LNCaP clone FGC (cell line): ENCODE results near the gene RNF144A.

ENCODE experiments used
- DNase-seq: peaks from one replicate; pipeline ENCODE4 v3.0.0-alpha.2; 2011; ENCODE audit warnings: low read depth
- H3K4me3 ChIP-seq: 2 replicates; pipeline ENCODE4 v1.5.1; 2011; ENCODE audit warnings: mild to moderate bottlenecking, low read depth, low read length, control low read depth
- TF ChIP-seq, protein P1 (sequence below): IDR thresholded peaks from 2 replicates; pipeline ENCODE4 v1.5.1; 2012; ENCODE audit warnings: mild to moderate bottlenecking; ENCODE audit not compliant: control insufficient read depth, insufficient read depth; ENCODE audit errors: extremely low read depth

The RNF144A gene

DNA sequence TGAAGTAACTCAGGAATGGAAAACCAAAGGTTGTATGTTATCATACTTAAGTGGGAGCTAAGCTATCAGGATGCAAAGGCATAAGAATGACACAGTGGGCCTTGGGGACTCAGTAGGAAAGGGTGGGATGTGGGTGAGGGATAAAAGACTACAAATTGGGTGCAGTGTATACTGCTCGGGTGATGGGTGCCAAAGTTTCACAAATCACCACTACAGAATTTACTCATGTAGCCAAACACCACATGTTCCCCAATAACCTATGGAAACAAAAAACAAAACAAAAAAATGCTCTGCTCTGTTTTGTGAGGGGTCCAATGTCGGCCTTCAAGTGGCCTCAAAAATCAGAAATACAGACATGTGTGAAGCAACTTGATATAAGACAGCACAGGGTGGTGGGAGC, 8.9 kb upstream of the RNF144A start:
- no peak overlapping the region for H3K4me3 ChIP-seq
- TF ChIP-seq, protein P1, sequence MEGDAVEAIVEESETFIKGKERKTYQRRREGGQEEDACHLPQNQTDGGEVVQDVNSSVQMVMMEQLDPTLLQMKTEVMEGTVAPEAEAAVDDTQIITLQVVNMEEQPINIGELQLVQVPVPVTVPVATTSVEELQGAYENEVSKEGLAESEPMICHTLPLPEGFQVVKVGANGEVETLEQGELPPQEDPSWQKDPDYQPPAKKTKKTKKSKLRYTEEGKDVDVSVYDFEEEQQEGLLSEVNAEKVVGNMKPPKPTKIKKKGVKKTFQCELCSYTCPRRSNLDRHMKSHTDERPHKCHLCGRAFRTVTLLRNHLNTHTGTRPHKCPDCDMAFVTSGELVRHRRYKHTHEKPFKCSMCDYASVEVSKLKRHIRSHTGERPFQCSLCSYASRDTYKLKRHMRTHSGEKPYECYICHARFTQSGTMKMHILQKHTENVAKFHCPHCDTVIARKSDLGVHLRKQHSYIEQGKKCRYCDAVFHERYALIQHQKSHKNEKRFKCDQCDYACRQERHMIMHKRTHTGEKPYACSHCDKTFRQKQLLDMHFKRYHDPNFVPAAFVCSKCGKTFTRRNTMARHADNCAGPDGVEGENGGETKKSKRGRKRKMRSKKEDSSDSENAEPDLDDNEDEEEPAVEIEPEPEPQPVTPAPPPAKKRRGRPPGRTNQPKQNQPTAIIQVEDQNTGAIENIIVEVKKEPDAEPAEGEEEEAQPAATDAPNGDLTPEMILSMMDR, result no peak
- DNase-seq, result no peak

DNA sequence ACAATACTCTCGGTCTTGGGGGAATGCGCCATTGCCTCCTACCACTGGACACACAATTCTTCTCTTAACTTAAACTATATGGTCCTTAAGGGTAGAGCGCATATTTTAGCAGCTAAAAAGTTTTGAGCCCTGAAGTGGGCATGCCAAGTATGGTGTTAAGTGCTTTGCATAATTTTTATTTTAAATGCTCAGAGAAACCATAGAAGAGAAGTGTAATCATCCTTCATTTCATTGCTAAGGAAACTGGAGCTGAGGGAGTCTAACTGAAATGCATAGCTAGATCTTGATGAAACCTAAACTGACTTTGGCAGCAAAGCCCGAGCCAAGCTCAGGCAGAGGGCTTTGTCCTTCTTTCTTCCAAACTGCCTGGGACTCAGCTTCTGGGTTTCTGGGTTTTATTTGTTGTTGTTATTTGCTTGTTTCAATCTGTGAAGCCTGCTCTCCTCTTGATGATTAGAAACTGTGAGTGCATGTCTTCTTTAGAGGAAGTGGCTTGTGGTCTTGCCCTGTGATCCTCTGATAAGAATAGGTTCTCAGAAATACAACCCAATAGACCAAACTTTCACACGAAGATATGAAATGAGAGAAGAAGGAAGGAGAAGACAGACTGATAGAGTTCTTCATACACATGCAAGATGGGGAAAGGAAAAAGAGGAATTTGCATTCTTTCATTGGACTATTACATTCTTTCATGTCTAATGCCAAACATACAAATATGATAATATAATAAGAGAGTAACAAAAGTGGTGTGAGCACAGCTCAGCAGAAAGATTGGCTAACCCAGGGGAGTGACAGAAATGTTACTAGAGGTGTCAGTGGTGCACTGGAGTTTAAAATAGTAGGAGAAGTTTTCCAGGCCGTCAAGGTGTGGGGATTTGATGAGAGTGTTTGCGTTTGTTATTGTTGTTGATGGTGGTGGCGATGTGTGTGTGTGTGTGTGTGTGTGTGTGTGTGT, 7.5 kb upstream of the RNF144A start:
- no peak for DNase-seq
- no peak overlapping the region for H3K4me3 ChIP-seq
- TF ChIP-seq, protein P1, result no peak

DNA sequence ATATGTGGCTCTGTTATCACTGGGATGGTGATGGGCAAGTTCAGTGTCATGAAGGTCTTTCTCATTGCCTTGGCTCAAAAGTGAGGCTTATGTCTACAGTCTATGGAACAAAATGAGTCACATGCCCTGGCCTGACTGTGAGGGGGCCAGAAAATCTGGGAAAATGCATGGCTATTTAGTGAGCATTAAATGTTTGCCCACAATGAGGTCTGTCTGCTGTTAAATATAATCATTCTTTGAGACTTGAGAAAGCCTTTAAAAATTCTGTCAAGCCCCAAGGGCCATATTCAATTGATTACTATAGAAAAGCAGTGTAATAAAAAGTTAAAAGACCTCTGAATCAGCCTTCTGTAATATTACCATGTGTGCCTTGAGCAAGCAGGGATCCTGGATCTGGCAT, 5.5 kb upstream of the RNF144A start:
- H3K4me3 ChIP-seq, result no peak overlapping the region
- TF ChIP-seq, protein P1, result no peak
- DNase-seq, result no peak

DNA sequence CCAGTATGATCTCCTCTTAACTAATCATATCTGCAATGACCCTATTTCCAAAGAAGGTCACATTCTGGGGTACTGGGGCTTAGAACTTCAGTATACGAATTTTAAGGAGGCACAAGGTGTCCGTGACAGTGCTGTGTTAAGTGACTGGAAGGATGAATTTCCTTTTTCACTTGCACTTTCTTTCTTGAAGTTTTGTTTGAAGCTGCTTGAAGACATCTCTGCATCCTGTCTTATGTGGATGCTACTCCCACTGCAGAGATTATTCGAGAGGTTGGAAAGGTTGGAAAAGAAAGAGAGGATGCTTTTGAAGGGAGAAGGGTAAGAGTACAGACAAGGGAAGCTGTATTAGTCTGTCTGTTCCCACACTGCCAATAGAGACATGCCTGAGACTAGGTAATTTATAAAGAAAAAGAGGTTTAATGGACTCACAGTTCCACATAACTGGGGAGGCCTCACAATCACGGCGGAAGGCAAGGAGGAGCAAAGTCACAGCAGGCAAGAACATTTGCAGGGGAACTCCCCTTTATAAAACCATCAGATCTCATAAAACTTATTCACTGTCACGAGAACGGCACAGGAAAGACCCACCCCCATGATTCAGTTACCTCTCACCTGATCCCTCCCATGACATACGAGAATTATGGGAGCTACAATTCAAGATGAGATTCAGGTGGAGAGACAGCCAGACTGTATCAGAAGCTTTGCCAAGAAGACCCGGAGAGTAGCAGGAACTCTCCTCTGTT, 3.6 kb upstream of the RNF144A start:
- TF ChIP-seq, protein P1, result no peak
- no peak for DNase-seq
- no peak overlapping the region for H3K4me3 ChIP-seq

DNA sequence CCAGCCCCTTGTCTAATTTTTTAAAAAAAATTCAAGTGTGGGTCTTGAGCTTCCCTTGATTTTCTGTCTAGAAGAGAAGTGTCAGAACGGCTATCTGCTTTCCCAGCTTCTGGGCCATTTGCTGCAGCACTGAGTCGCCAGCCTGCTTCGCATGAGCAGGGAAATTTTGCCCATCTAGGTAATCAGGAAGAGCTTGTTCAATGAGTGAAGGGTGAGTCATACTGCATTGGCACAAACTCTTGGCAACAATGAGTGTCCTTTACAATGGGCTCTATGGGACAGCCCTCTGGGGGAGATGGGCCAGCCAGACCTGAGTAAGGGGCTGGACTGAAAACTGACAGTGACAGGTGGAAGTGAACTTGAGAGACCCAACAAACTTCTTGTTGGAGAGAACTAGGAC, 2.4 kb upstream of the RNF144A start:
- no peak for DNase-seq
- TF ChIP-seq, protein P1, result no peak
- no peak overlapping the region for H3K4me3 ChIP-seq

DNA sequence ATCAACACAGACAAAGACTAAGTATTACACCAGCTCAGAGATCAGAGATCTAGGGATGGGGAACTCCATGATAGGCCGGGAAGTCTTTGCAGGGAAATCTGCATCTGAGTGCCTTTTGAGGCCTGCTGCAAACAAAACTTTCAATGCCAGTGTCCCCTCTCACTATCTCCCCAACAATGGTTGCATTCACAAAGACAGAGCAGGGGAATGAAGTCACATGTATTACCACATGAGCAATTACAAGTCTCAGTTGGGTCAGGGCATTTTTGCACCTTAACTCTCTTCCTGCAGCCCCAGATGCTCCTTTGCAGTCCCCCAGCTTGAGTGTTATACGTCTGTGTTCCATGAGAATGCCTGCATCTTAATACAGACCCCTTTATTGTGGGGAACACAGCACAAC, 1.8 kb upstream of the RNF144A start:
- DNase-seq, result no peak
- TF ChIP-seq, protein P1, result no peak

DNA sequence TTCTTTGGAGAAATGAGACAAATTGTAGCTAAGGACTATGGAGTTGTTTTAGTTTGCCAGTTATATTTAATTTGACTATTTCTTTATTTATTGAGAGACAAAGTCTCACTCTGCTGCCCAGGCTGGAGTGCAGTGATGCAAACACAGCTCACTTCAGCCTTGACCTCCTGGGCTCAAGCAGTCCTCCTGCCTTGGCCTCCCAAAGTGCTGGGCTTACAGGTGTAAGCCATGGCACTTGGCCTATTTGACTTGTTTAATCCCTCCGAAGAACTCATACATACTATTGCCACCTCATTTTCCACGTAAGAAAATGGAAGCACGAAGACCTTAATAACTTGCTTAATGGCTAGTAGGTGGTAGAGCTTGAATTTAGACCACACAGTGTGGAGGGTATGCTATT, 988 bp upstream of the RNF144A start:
- TF ChIP-seq, protein P1, result no peak
- no peak for DNase-seq

More for the DNA sequence above, 1.8 kb upstream of the RNF144A start:
- H3K4me3 ChIP-seq, result no peak overlapping the region

More for the DNA sequence above, 988 bp upstream of the RNF144A start:
- no peak overlapping the region for H3K4me3 ChIP-seq
